ENCODE measurements around the gene GABRQ.

GRCh38 chrX:152652467-152652866 is 14.8 kb downstream of the GABRQ start:
- TF ChIP-seq CTCF (IDR thresholded peaks at IDR 0.05) = no peak
- TF ChIP-seq POLR2A (IDR thresholded peaks at IDR 0.05) = no peak
- TF ChIP-seq POLR2AphosphoS5 (IDR thresholded peaks at IDR 0.05) = no peak

Measured in breast epithelium (tissue), 3 donors.